ENCODE data around the gene SHKBP1. TPM values are rescaled to one million over a fixed set of nuclear protein-coding genes. Genes with fewer than 3 reads are reported as not detected.

SHKBP1 gene
- total RNA-seq, 2 donors from 2014 or later: 15.8 to 35.6 TPM

DNA sequence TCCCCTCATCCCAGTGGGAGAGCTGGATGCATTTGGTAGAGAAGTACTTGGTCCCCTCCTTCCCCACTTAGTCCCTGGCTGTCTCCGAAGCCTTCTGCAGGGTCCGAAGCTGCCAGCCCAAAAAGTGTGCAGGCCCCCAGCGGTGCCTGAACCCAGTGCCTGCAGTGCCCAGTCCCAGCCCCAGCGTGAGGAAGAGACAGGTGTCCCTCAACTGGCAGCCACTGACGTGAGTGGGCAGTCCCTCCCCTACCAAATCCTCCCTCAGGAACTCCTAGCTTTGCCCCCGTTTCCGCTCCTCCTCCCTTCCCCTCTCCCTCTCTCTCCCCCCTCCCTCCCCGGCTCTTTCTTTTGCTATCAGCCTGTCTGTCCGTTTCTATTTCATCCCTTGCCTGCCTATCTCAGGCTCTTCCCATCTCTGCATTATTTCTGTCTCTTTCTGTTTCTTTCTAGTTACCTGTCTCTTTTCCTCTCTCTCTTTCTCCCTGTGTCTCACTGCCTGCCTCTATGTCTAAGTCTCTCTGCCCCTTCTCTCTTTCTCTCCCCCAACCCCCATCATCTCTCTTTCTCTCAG is 22.7 kb downstream of the SHKBP1 start:
- H3K9me3 ChIP-seq: no peaks in the 10 kb centered on the region
- peaks cover 5% of the 10 kb centered on the region in 2 donors for H3K27me3 ChIP-seq
- H3K4me1 ChIP-seq: peaks cover 0 to 76% of the 10 kb centered on the region in 2 donors
- H3K27ac ChIP-seq: peak overlapping the region; percentile 83
- TF ChIP-seq, protein P1, sequence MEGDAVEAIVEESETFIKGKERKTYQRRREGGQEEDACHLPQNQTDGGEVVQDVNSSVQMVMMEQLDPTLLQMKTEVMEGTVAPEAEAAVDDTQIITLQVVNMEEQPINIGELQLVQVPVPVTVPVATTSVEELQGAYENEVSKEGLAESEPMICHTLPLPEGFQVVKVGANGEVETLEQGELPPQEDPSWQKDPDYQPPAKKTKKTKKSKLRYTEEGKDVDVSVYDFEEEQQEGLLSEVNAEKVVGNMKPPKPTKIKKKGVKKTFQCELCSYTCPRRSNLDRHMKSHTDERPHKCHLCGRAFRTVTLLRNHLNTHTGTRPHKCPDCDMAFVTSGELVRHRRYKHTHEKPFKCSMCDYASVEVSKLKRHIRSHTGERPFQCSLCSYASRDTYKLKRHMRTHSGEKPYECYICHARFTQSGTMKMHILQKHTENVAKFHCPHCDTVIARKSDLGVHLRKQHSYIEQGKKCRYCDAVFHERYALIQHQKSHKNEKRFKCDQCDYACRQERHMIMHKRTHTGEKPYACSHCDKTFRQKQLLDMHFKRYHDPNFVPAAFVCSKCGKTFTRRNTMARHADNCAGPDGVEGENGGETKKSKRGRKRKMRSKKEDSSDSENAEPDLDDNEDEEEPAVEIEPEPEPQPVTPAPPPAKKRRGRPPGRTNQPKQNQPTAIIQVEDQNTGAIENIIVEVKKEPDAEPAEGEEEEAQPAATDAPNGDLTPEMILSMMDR (IDR thresholded peaks at IDR 0.05): no peak
- H3K36me3 ChIP-seq: no peaks in the 10 kb centered on the region
- DNase-seq (ENCODE audit: low spot score): no peak
- peak overlapping the region in 1 of 2 donors; percentile 64 for H3K4me3 ChIP-seq

DNA sequence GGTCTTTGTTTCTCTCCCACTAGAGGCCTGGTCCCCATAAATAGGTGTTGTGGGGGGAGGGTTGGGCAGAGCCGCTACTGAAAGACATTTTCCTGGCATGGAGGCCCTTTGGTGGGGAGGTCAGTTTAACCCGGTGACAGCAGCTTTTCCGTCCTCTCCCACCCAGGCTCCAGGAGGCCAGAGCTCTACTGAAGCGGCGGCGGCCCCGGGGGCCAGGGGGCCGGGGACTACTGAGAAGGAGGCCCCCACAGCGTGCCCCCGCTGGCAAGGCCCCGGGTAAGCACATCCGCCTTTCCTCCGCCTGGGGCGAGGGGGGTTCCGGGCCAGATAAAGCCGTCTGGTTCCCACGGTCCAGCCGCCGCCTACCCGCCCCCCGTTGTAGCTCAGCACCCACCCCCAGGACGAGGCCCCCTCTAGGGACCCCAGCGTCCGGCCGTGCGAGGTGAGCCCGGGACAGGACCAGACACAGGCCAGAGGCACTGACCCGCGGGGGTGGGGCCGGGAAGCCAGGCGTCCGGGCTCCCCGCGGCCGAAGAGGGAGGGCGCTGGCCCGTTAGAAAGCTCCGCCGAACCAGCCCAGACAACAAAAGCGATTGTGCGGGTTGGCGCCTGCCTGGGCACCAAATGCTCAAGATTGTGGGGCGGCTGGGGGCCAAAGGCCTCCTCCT is 23.4 kb downstream of the SHKBP1 start:
- H3K4me3 ChIP-seq: peak overlapping the region; percentile 11 to 64
- H3K27ac ChIP-seq: peak overlapping the region; percentile 83
- peaks cover 5% of the 10 kb centered on the region in 2 donors for H3K27me3 ChIP-seq
- DNase-seq (ENCODE audit: low spot score): no peak
- no peaks in the 10 kb centered on the region for H3K9me3 ChIP-seq
- no peaks in the 10 kb centered on the region for H3K36me3 ChIP-seq
- TF ChIP-seq, protein P1 (IDR thresholded peaks at IDR 0.05): no peak
- H3K4me1 ChIP-seq: peaks cover 0 to 82% of the 10 kb centered on the region in 2 donors

DNA sequence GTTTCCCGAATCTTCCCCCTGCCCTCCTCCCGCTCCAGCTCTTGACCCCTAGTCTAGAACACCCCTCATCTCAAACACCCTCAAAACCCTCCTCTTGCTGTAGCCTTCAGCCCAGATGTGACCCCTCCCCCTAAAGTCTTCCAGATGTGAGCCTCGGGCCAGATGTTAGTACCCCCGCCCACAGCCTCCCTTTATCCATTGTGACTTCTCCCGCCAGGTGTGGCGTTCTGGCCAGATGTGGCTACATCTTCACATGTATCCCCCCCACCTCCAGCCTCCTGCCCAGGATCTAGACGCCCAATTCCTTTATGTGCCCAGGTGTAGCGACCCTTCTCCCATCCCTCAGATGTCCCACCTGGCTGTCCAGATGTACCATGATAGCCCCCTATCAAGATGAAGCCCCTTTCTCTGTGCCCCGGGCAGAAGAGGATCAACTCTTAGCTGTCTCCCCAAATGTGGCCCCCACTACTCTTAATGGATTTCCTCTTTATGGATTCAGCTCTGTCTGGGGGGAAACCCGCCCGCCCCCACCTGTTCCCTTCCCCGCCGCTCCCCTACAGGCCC is 24.0 kb downstream of the SHKBP1 start:
- Histone ChIP-seq H3K4me1 (peaks cover 0 to 88% of the 10 kb centered on the region in 2 donors), H3K36me3 (no peaks in the 10 kb centered on the region), H3K27ac (peak overlapping the region; percentile 83), H3K27me3 (peaks cover 5% of the 10 kb centered on the region in 2 donors), H3K9me3 (no peaks in the 10 kb centered on the region), H3K4me3 (peak overlapping the region; percentile 57 to 64)
- TF ChIP-seq, protein P1 (IDR thresholded peaks at IDR 0.05): no peak
- no peak for DNase-seq (ENCODE audit: low spot score)

DNA sequence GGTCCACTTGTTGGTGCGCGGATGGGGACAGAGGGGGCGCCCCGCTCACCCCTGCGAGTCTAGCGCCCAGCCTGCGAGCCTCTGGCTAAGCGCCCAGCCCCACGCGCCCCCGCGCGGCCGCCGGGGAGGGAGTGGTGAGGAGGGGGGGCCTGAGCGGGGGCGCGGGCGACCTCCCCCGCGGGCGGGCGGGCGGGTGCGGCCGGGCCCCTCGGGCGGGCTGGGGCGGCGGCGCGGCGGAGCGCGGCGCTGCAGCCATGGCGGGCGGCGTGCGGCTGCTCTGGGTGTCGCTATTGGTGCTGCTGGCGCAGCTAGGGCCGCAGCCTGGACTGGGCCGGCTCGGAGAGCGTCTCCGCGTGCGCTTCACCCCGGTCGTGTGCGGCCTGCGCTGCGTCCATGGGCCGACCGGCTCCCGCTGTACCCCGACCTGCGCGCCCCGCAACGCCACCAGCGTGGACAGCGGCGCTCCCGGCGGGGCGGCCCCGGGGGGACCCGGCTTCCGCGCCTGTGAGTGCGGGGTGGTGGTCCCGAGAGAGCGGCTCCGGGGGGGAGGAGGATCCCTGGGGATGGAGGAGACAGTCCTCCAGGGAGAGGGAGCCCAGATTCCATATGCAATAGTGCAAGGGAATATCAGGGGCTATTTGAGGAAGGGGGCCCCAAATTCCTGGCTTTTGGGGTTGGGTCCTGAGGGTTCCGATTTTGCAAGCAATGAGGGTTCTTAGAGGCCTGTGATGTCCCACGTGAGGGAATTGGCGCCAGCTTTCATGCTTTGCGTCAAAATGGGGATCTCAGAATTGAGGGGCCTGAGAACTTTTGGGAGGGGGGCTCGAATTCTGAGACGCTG is 24.7 kb downstream of the SHKBP1 start, which contains the start of gene LTBP4:
Gene LTBP4, plus strand, starts transcription at position 236 of the 841 bp plus-strand sequence. Its CDS starts 19 bp downstream, at position 255.
- TF ChIP-seq, protein P1 (IDR thresholded peaks at IDR 0.05): peak in 1 of 2 donors; percentile 23
- H3K27ac ChIP-seq: peak within 1 kb of the TSS; percentile 83 to 86
- peaks cover 0 to 95% of the 10 kb centered on the region in 2 donors for H3K4me1 ChIP-seq
- peaks cover 5% of the 10 kb centered on the region in 2 donors for H3K27me3 ChIP-seq
- H3K4me3 ChIP-seq: peak within 1 kb of the TSS; percentile 57 to 64
- H3K36me3 ChIP-seq: no peaks in the 10 kb centered on the region
- H3K9me3 ChIP-seq: no peaks in the 10 kb centered on the region
- no peak for DNase-seq (ENCODE audit: low spot score)

DNA sequence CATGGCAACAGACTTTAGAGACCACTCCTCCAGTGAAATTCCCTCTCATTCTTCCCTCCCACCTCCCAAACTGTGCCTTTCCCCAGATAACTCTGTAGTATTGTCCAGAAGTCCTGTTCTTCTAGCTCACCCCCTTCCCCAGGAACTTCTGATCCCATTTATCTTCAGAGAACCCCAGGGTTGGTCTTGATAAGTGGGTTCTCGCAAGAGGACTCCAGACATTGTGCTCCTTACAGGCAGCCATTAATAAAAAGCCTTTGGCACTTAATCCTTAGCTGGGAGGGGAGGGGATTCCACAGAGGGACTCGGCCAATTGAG is 26.4 kb downstream of the SHKBP1 start:
- H3K4me3 ChIP-seq: peak overlapping the region in 1 of 2 donors; percentile 64
- peaks cover 0 to 85% of the 10 kb centered on the region in 2 donors for H3K4me1 ChIP-seq
- no peak for DNase-seq (ENCODE audit: low spot score)
- TF ChIP-seq, protein P1 (IDR thresholded peaks at IDR 0.05): no peak
- H3K36me3 ChIP-seq: no peaks in the 10 kb centered on the region
- H3K27me3 ChIP-seq: peaks cover 2 to 5% of the 10 kb centered on the region in 2 donors
- H3K27ac ChIP-seq: peak overlapping the region; percentile 83 to 86
- H3K9me3 ChIP-seq: no peaks in the 10 kb centered on the region
